ENCODE results near the gene CLCN5.

CLCN5 gene

DNA sequence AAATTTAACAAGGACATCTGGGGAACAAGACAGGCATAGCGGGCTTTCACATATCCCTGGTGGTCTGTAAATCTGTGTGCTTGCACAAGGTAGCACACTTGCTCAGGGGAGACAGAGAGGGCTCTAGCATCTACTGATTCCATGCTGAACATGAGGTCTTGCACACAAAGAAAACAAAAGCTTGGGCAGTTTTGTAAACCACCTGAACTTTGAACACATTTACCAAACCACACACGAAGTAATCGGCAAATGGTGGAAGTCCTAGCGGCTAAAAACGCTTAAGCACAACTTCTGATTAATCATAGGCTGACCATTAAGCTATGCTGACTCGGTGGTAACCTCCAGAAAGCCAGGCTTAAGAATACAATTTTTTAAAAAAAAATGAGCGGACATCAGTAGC is 225.6 kb downstream of the CLCN5 start:
- TF ChIP-seq SIN3A (IDR thresholded peaks at IDR 0.05; ENCODE audit: borderline replicate concordance, insufficient read depth, low read length) (no peak), FOXP2 (optimal IDR thresholded peaks at IDR 0.05; ENCODE audit: borderline replicate concordance, extremely low read depth, extremely low read length, insufficient read depth) (no peak), POLR2AphosphoS5 (IDR thresholded peaks at IDR 0.05; ENCODE audit: low read depth, low read length) (no peak), TAF1 (IDR thresholded peaks at IDR 0.05; ENCODE audit: borderline replicate concordance, insufficient read depth, low read length) (no peak)
- TF ChIP-seq, protein P1, sequence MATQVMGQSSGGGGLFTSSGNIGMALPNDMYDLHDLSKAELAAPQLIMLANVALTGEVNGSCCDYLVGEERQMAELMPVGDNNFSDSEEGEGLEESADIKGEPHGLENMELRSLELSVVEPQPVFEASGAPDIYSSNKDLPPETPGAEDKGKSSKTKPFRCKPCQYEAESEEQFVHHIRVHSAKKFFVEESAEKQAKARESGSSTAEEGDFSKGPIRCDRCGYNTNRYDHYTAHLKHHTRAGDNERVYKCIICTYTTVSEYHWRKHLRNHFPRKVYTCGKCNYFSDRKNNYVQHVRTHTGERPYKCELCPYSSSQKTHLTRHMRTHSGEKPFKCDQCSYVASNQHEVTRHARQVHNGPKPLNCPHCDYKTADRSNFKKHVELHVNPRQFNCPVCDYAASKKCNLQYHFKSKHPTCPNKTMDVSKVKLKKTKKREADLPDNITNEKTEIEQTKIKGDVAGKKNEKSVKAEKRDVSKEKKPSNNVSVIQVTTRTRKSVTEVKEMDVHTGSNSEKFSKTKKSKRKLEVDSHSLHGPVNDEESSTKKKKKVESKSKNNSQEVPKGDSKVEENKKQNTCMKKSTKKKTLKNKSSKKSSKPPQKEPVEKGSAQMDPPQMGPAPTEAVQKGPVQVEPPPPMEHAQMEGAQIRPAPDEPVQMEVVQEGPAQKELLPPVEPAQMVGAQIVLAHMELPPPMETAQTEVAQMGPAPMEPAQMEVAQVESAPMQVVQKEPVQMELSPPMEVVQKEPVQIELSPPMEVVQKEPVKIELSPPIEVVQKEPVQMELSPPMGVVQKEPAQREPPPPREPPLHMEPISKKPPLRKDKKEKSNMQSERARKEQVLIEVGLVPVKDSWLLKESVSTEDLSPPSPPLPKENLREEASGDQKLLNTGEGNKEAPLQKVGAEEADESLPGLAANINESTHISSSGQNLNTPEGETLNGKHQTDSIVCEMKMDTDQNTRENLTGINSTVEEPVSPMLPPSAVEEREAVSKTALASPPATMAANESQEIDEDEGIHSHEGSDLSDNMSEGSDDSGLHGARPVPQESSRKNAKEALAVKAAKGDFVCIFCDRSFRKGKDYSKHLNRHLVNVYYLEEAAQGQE (IDR thresholded peaks at IDR 0.05; ENCODE audit: insufficient read depth in 1 of 2, low read depth in 2 of 2, low read length in 2 of 2) = no peak
